Gastrocnemius medialis (tissue), 4 donors: ENCODE results near the gene MLPH. TPM values are rescaled to one million over a fixed set of nuclear protein-coding genes. Genes with fewer than 3 reads are reported as not detected.

Experiments
- ATAC-seq, 2 donors: fragments of 150-250 bp; one replicate each; pipeline ENCODE4 v1.9.1; 2016
- DNase-seq, 2 donors: peaks; one replicate each; pipeline ENCODE4 v3.0.0-alpha.2; 2019
- H3K27ac ChIP-seq, 4 donors: fragments of 200-600 bp; sonication (generic); 1 replicate in 1 of 4; 2 replicates in 3 of 4; pipeline ENCODE4 v1.5.1; 2016 to 2018; ENCODE audit warnings: mild to moderate bottlenecking in 2 of 4, moderate library complexity in 1 of 4
- H3K27me3 ChIP-seq, 3 donors: fragments of 200-600 bp; sonication (generic) in 2 of 3; 1 replicate in 1 of 3; 2 replicates in 2 of 3; pipeline versions ENCODE4 v1.5.1 to v1.6.0; 2016 to 2019; ENCODE audit warnings: mild to moderate bottlenecking in 1 of 3, moderate library complexity in 1 of 3
- H3K36me3 ChIP-seq, 2 donors: fragments of 200-600 bp; sonication (generic) in 1 of 2; one replicate each; pipeline ENCODE4 v1.5.1; 2017 to 2018
- H3K4me1 ChIP-seq, 2 donors: fragments of 200-600 bp; sonication (generic) in 1 of 2; one replicate each; pipeline ENCODE4 v1.5.1; 2016 to 2017; ENCODE audit warnings: mild to moderate bottlenecking in 2 of 2
- H3K4me3 ChIP-seq, 4 donors: fragments of 200-600 bp; sonication (generic) in 3 of 4; 1 replicate in 1 of 4; 2 replicates in 3 of 4; pipeline ENCODE4 v1.5.1; 2016 to 2019; ENCODE audit warnings: mild to moderate bottlenecking in 2 of 4
- H3K9me3 ChIP-seq, 3 donors: fragments of 200-600 bp; sonication (generic) in 2 of 3; 1 replicate in 1 of 3; 2 replicates in 2 of 3; pipeline ENCODE4 v1.5.1; 2016 to 2019
- POLR2A ChIP-seq, 2 donors: fragments of 450-650 bp; IDR thresholded peaks; one replicate each; pipeline ENCODE4 v1.6.1; 2017; ENCODE audit warnings: antibody characterized with exemption in 2 of 2, mild to moderate bottlenecking in 2 of 2, moderate library complexity in 2 of 2
- in situ Hi-C, 4 donors: fragments of 200-750 bp; cut with MboI; loops; one replicate each; pipeline versions ENCODE4 v1.15.0 to v1.8.0; 2017; ENCODE audit warnings: low sequenced_read_pairs in 4 of 4
- intact Hi-C: fragments of 100-400 bp; cut with DNase I; formaldehyde crosslinking; loops from one replicate; pipeline ENCODE4 v1.15.1; 2023; ENCODE audit warnings: low total_unique reads
- total RNA-seq, 4 donors: library from RNA; depleted of rRNA; stranded (reverse); fragments of >200 nt; gene quantifications; one replicate each; pipeline versions ENCODE4 v1.1.0 to v1.2.3, GENCODE V29; 2016
- TF ChIP-seq, protein P1 (sequence below), 5 experiments: fragments of 450-650 bp in 3 of 5; fragments of 200-600 bp in 2 of 5; sonication (generic) in 2 of 5; IDR thresholded peaks in 4 of 5; conservative IDR thresholded peaks in 1 of 5; 1 replicate in 4 of 5; 2 replicates in 1 of 5; pipeline ENCODE4 v1.5.1; 2016 to 2019; ENCODE audit warnings: antibody characterized with exemption in 5 of 5, mild to moderate bottlenecking in 3 of 5, moderate library complexity in 3 of 5

MLPH gene
- total RNA-seq, 4 donors from 2014 or later: 6.5 to 8.7 (median 7.2) TPM

DNA sequence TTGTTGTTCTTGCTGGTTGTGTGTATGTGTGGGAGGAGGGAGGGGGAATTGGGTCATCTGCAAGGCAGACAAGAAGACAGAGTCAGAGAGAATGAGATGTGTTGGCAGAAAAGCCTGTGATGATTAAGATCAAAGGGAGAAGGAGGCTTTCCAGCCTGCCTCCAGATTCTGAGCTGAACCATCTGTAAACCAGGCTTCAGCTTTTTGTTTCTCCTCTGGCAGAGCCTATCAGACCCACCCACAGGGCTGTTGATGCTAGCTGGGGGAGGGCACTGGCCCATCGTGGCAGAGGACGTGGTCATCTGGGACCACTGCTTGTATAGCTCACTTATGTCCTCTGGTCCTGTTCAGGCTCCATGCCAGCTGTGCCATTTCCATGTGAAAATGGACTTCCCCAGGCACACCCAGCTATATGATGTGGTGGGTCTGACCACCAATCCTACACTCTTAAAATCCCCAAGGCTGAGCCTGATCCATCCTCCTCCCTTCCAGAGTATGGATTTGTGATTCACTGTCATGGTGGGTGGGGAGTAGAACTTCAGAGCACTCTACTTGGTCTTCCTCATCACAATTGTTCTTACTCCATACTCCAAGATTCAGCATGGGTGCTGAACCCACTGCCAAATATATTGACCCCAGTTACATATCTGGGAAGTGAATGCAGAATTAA is 45.3 kb upstream of the MLPH start:
- in situ Hi-C loops (no loop called here), intact Hi-C loops (no loop called here)
- H3K36me3 ChIP-seq: no peaks in the 10 kb centered on the region
- H3K27ac ChIP-seq: no peak overlapping the region
- H3K9me3 ChIP-seq: no peaks in the 10 kb centered on the region
- no peaks in the 10 kb centered on the region for H3K4me1 ChIP-seq
- no peaks in the 10 kb centered on the region for H3K27me3 ChIP-seq
- no peak overlapping the region for H3K4me3 ChIP-seq
- TF ChIP-seq, protein P1, sequence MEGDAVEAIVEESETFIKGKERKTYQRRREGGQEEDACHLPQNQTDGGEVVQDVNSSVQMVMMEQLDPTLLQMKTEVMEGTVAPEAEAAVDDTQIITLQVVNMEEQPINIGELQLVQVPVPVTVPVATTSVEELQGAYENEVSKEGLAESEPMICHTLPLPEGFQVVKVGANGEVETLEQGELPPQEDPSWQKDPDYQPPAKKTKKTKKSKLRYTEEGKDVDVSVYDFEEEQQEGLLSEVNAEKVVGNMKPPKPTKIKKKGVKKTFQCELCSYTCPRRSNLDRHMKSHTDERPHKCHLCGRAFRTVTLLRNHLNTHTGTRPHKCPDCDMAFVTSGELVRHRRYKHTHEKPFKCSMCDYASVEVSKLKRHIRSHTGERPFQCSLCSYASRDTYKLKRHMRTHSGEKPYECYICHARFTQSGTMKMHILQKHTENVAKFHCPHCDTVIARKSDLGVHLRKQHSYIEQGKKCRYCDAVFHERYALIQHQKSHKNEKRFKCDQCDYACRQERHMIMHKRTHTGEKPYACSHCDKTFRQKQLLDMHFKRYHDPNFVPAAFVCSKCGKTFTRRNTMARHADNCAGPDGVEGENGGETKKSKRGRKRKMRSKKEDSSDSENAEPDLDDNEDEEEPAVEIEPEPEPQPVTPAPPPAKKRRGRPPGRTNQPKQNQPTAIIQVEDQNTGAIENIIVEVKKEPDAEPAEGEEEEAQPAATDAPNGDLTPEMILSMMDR (IDR thresholded peaks at IDR 0.05 in 4 of 5, conservative IDR thresholded peaks at IDR 0.05 in 1 of 5): no peak
- TF ChIP-seq POLR2A (IDR thresholded peaks at IDR 0.05): no peak
- no peak for DNase-seq
- no peak for ATAC-seq

DNA sequence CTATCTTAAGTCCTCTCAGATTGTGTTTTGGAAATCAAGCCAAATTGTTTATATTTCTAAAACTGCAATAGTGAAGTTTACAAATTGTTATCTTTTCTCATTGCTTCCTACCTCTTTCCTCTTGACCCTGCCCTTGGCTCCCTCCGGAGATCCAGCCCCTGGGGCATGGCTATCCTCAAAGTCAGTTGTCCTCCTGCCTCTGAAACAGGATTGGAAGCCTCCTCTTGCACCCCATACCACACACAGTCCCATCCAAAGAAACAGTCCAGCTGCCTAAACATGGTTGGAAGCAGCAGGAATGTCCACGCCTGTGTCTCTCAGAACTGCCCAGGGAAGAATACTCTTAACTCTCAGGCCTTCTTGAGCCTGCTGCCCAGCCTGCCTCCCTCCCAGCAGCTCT is 43.0 kb upstream of the MLPH start:
- DNase-seq (no peak), ATAC-seq (no peak)
- intact Hi-C loops: no loop called here
- TF ChIP-seq, protein P1 (IDR thresholded peaks at IDR 0.05 in 4 of 5, conservative IDR thresholded peaks at IDR 0.05 in 1 of 5): no peak
- no peak for TF ChIP-seq POLR2A (IDR thresholded peaks at IDR 0.05)
- H3K36me3 ChIP-seq: no peaks in the 10 kb centered on the region
- in situ Hi-C loops: no loop called here
- H3K4me1 ChIP-seq: peaks cover 10 to 17% of the 10 kb centered on the region in 2 donors
- H3K27me3 ChIP-seq: no peaks in the 10 kb centered on the region
- no peaks in the 10 kb centered on the region for H3K9me3 ChIP-seq
- H3K27ac ChIP-seq: no peak overlapping the region
- no peak overlapping the region for H3K4me3 ChIP-seq

DNA sequence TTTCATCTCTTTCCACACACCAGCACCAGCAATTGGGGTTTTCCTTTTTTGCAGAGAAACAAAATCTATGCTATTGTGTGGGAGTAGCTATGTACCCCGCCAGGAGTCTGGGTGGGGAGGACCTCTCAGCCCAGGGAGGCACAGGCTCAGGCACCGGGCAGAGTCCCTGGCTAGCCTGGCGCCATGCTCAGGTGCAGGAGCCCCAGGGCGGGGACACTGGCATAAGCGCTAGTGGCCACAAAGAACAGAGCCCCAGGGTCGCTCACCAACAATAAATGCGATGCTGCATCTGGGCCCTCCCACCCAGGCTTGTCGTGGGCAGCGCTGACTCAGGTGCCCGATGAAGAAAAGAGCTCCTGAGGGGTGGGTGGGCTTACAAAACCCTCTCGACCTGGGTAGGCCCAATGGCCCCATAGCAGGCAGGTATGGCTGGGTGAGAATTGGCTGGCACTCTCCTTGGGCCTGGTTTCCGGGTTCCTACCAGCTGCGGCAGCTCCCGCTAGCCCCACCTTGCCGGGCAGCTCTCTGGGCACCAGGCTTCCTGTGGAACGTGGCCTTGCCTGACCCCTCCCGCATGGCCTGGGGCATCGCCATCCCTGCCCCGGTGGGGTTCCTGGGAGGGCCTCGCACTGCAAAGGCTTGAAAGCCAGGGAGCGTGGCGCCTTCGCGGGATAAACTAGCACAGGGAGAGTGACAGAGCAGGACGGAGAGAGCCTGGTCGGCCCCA is 41.3 kb upstream of the MLPH start:
- no peaks in the 10 kb centered on the region for H3K36me3 ChIP-seq
- H3K27me3 ChIP-seq: no peaks in the 10 kb centered on the region
- ATAC-seq (no peak), DNase-seq (no peak)
- no peak overlapping the region for H3K27ac ChIP-seq
- intact Hi-C loops (no loop called here), in situ Hi-C loops (no loop called here)
- H3K9me3 ChIP-seq: no peaks in the 10 kb centered on the region
- no peak for TF ChIP-seq POLR2A (IDR thresholded peaks at IDR 0.05)
- TF ChIP-seq, protein P1 (IDR thresholded peaks at IDR 0.05 in 4 of 5, conservative IDR thresholded peaks at IDR 0.05 in 1 of 5): no peak
- peaks cover 26 to 34% of the 10 kb centered on the region in 2 donors for H3K4me1 ChIP-seq
- H3K4me3 ChIP-seq: no peak overlapping the region

DNA sequence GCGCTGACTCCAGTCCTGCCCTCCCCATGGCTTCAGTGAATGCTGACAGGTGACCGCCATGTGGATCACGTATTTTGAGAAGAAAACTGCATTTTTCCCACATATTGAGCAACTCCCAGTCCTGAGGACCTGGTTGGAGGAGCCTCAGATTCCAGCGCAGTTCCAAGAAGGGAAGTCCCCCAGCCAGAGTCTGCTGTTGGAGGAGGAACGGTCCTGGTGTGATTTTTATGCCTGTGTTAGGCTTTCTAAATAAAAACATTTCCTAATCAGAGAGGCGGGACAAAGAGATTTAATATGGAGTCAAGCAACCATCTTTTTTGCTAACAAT is 40.7 kb upstream of the MLPH start:
- DNase-seq: no peak

More for the DNA sequence above, 40.7 kb upstream of the MLPH start:
- intact Hi-C loops (no loop called here), in situ Hi-C loops (no loop called here)
- TF ChIP-seq, protein P1 (IDR thresholded peaks at IDR 0.05 in 4 of 5, conservative IDR thresholded peaks at IDR 0.05 in 1 of 5): no peak
- no peak for TF ChIP-seq POLR2A (IDR thresholded peaks at IDR 0.05)
- Histone ChIP-seq H3K27me3 (no peaks in the 10 kb centered on the region), H3K4me1 (peaks cover 26 to 38% of the 10 kb centered on the region in 2 donors), H3K27ac (no peak overlapping the region), H3K9me3 (no peaks in the 10 kb centered on the region), H3K36me3 (no peaks in the 10 kb centered on the region), H3K4me3 (no peak overlapping the region)
- no peak for ATAC-seq
